Sigmoid colon (tissue), 7 donors: ENCODE measurements around the gene SEL1L. TPM values are rescaled to one million over a fixed set of nuclear protein-coding genes. Genes with fewer than 3 reads are reported as not detected.

Source experiments
- DNase-seq: peaks from one replicate; pipeline ENCODE4 v3.0.0-alpha.2; 2019
- H3K27ac ChIP-seq, 4 donors: fragments of 200-600 bp; sonication (generic); one replicate each; pipeline ENCODE4 v1.5.1; 2016 to 2019; ENCODE audit warnings: mild to moderate bottlenecking in 1 of 4
- H3K27me3 ChIP-seq, 3 donors: fragments of 200-600 bp; sonication (generic); one replicate each; pipeline ENCODE4 v1.5.1; 2019; ENCODE audit warnings: mild to moderate bottlenecking in 1 of 3
- H3K36me3 ChIP-seq, 4 donors: fragments of 200-600 bp; sonication (generic); one replicate each; pipeline ENCODE4 v1.5.1; 2016 to 2019
- H3K4me1 ChIP-seq, 4 donors: fragments of 200-600 bp; sonication (generic); one replicate each; pipeline ENCODE4 v1.5.1; 2017 to 2019
- H3K4me3 ChIP-seq, 4 donors: fragments of 200-600 bp; sonication (generic); one replicate each; pipeline ENCODE4 v1.5.1; 2017 to 2019; ENCODE audit warnings: mild to moderate bottlenecking in 2 of 4, moderate library complexity in 1 of 4
- H3K9me3 ChIP-seq, 4 donors: fragments of 200-600 bp in 3 of 4; sonication (generic) in 3 of 4; one replicate each; pipeline versions ENCODE4 v1.5.1 to v1.6.1; 2013 to 2019
- EP300 ChIP-seq, 4 donors: sonication (generic); formaldehyde crosslinking; IDR thresholded peaks; one replicate each; pipeline ENCODE4 v1.6.1; 2017; ENCODE audit warnings: antibody characterized with exemption in 4 of 4
- POLR2A ChIP-seq, 2 donors: fragments of 450-650 bp; IDR thresholded peaks; one replicate each; pipeline ENCODE4 v1.6.1; 2016; ENCODE audit warnings: antibody characterized with exemption in 2 of 2, mild to moderate bottlenecking in 2 of 2, moderate library complexity in 2 of 2
- POLR2AphosphoS5 ChIP-seq, 4 donors: sonication (generic); formaldehyde crosslinking; IDR thresholded peaks; one replicate each; pipeline ENCODE4 v1.6.1; 2017; ENCODE audit warnings: antibody characterized with exemption in 4 of 4
- WGBS, 2 donors: extraction: QIAGEN DNeasy Blood & Tissue Kit; methylation state at CpG; one replicate each; pipeline ENCODE4 v1.1.7; 2013; 5-methylcytosine and 5-hydroxymethylcytosine counted together
- intact Hi-C: fragments of 100-400 bp; cut with DNase I; formaldehyde crosslinking; loops from one replicate; pipeline ENCODE4 v1.15.1; 2023
- polyA plus RNA-seq, 3 donors: library from polyadenylated mRNA; stranded (reverse); fragments of 200-250 nt; gene quantifications; one replicate each; pipeline ENCODE4 v1.2.3, GENCODE V29; 2013
- total RNA-seq, 4 donors: library from RNA; depleted of rRNA; stranded (reverse); fragments of >200 nt; gene quantifications; one replicate each; pipeline ENCODE4 v1.1.0, GENCODE V29; 2016
- TF ChIP-seq, protein P1 (sequence below), 4 experiments: fragments of 450-650 bp in 3 of 4; fragments of 200-600 bp in 1 of 4; IDR thresholded peaks; one replicate each; pipeline ENCODE4 v1.5.1; 2016 to 2019; ENCODE audit warnings: antibody characterized with exemption in 4 of 4, mild to moderate bottlenecking in 3 of 4, moderate library complexity in 2 of 4
- donor health status: healthy with polysubstance abuse.
- donor health status: Bipolar disorder and iron deficiency.
- donor health status: healthy.

SEL1L gene
- total and polyA plus RNA-seq, 7 donors: 4.2 to 74.8 (median 52.0) TPM

- H3K9me3 ChIP-seq: peaks cover 0 to 3% (median 0%) of the 10 kb centered on the region in 4 donors
- 0 to 1% methylated on average over 10 of the region's 10 CpGs for WGBS, 2 donors
- intact Hi-C loops: loop anchor here (5.0 to 10.0 kb wide), 2 partner anchors 68 to 311 kb away; partner anchors contain the start of gene GTF2A1
- H3K27ac ChIP-seq: peak overlapping the region; percentile 70 to 84 (median 80)
- H3K27me3 ChIP-seq: no peaks in the 10 kb centered on the region
- H3K4me3 ChIP-seq: peak overlapping the region; percentile 78 to 96 (median 93)
- H3K36me3 ChIP-seq: no peaks in the 10 kb centered on the region
- TF ChIP-seq POLR2AphosphoS5 (IDR thresholded peaks at IDR 0.05) (no peak), POLR2A (IDR thresholded peaks at IDR 0.05) (no peak), EP300 (IDR thresholded peaks at IDR 0.05) (no peak)
- TF ChIP-seq, protein P1, sequence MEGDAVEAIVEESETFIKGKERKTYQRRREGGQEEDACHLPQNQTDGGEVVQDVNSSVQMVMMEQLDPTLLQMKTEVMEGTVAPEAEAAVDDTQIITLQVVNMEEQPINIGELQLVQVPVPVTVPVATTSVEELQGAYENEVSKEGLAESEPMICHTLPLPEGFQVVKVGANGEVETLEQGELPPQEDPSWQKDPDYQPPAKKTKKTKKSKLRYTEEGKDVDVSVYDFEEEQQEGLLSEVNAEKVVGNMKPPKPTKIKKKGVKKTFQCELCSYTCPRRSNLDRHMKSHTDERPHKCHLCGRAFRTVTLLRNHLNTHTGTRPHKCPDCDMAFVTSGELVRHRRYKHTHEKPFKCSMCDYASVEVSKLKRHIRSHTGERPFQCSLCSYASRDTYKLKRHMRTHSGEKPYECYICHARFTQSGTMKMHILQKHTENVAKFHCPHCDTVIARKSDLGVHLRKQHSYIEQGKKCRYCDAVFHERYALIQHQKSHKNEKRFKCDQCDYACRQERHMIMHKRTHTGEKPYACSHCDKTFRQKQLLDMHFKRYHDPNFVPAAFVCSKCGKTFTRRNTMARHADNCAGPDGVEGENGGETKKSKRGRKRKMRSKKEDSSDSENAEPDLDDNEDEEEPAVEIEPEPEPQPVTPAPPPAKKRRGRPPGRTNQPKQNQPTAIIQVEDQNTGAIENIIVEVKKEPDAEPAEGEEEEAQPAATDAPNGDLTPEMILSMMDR (IDR thresholded peaks at IDR 0.05): no peak
- no peak for DNase-seq
- H3K4me1 ChIP-seq: peaks cover 0 to 55% (median 40%) of the 10 kb centered on the region in 4 donors
These were observed 479 bp downstream of the SEL1L start for GRCh38 chr14:81533212-81533535.

DNA sequence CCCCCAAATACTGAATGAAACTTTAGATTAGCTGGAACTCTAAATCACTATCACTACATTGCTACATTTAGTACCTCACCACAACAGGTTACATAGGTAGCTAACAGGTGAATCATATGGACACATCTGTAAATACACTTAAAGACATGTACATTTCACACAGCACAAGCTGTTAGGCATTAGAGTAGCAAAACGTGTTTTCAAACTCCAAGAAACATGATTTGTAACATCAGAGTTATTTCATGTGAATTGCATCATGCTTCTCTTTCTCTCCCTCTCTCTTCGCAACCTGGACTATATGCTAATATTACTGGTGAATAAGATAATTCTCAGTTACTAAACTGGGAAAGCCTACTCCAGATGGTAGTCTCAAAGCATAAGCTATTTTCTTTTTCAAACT lies 4.3 kb downstream of the SEL1L start:
- Histone ChIP-seq H3K27ac (no peak overlapping the region), H3K4me3 (no peak overlapping the region), H3K9me3 (no peaks in the 10 kb centered on the region), H3K4me1 (peaks cover 0 to 54% (median 44%) of the 10 kb centered on the region in 4 donors), H3K27me3 (no peaks in the 10 kb centered on the region), H3K36me3 (peaks cover 0 to 26% (median 0%) of the 10 kb centered on the region in 4 donors)
- TF ChIP-seq POLR2A (IDR thresholded peaks at IDR 0.05) (no peak), EP300 (IDR thresholded peaks at IDR 0.05) (no peak), POLR2AphosphoS5 (IDR thresholded peaks at IDR 0.05) (no peak)
- TF ChIP-seq, protein P1 (IDR thresholded peaks at IDR 0.05): no peak
- 69 to 75% methylated on average over 2 of the region's 2 CpGs for WGBS, 2 donors
- intact Hi-C loops: no loop called here
- DNase-seq: no peak

DNA sequence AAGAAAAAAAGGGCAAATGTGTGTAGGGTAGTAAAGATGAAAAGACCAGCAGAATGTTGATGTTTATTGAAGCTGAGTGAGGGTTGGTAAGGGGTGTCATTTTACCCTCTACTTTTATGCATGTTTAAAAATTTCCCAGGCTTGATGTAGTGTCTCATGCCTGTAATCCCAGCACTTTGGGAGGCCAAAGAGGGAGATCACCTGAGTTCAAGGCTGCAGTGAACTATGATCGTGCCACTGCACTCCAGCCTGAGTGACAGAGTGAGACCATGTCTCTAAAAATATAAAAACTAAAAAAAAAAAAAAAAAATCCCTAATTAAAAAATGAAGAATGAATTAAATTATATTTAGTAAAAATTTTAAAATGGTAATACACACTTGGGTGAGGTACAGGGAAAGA lies 8.5 kb downstream of the SEL1L start:
- no peak for DNase-seq
- Histone ChIP-seq H3K27ac (no peak overlapping the region), H3K9me3 (no peaks in the 10 kb centered on the region), H3K27me3 (no peaks in the 10 kb centered on the region), H3K4me1 (peaks cover 0 to 28% (median 18%) of the 10 kb centered on the region in 4 donors), H3K36me3 (peaks cover 0 to 50% (median 6%) of the 10 kb centered on the region in 4 donors), H3K4me3 (no peak overlapping the region)
- 91 to 96% methylated on average over 1 of the region's 1 CpG for WGBS, 2 donors
- intact Hi-C loops: no loop called here
- TF ChIP-seq POLR2AphosphoS5 (IDR thresholded peaks at IDR 0.05) (no peak), EP300 (IDR thresholded peaks at IDR 0.05) (no peak), POLR2A (IDR thresholded peaks at IDR 0.05) (no peak)
- TF ChIP-seq, protein P1 (IDR thresholded peaks at IDR 0.05): no peak

- intact Hi-C loops: no loop called here
- Histone ChIP-seq H3K27ac (no peak overlapping the region), H3K4me3 (no peak overlapping the region), H3K36me3 (peaks cover 0 to 50% (median 6%) of the 10 kb centered on the region in 4 donors), H3K9me3 (no peaks in the 10 kb centered on the region), H3K4me1 (peaks cover 0 to 29% (median 19%) of the 10 kb centered on the region in 4 donors), H3K27me3 (no peaks in the 10 kb centered on the region)
- WGBS, 2 donors: 89 to 91% methylated on average over 2 of the region's 2 CpGs
- DNase-seq: no peak
- TF ChIP-seq POLR2A (IDR thresholded peaks at IDR 0.05) (no peak), POLR2AphosphoS5 (IDR thresholded peaks at IDR 0.05) (no peak), EP300 (IDR thresholded peaks at IDR 0.05) (no peak)
- TF ChIP-seq, protein P1 (IDR thresholded peaks at IDR 0.05): no peak
These were observed 10.0 kb downstream of the SEL1L start for GRCh38 chr14:81523616-81524015.

- 97 to 98% methylated on average over 4 of the region's 4 CpGs for WGBS, 2 donors
- H3K9me3 ChIP-seq: no peaks in the 10 kb centered on the region
- TF ChIP-seq POLR2AphosphoS5 (IDR thresholded peaks at IDR 0.05): no peak
- no peak for TF ChIP-seq POLR2A (IDR thresholded peaks at IDR 0.05)
- no peak for TF ChIP-seq EP300 (IDR thresholded peaks at IDR 0.05)
- TF ChIP-seq, protein P1 (IDR thresholded peaks at IDR 0.05): no peak
- H3K27me3 ChIP-seq: no peaks in the 10 kb centered on the region
- no peak overlapping the region for H3K4me3 ChIP-seq
- intact Hi-C loops: no loop called here
- DNase-seq: no peak
- H3K27ac ChIP-seq: no peak overlapping the region
- peaks cover 0 to 50% (median 6%) of the 10 kb centered on the region in 4 donors for H3K36me3 ChIP-seq
- peaks cover 0 to 29% (median 22%) of the 10 kb centered on the region in 4 donors for H3K4me1 ChIP-seq
These were observed 10.6 kb downstream of the SEL1L start for GRCh38 chr14:81523016-81523415.
